H9 (cell line): ENCODE data around the gene DPT. TPM values are rescaled to one million over a fixed set of nuclear protein-coding genes. Genes with fewer than 3 reads are reported as not detected.

ENCODE experiments used
- DNase-seq: peaks from one replicate; pipeline ENCODE4 v3.0.0-alpha.2; 2017
- H2AFZ ChIP-seq: one replicate; pipeline ENCODE4 v1.6.1; 2013; ENCODE audit warnings: mild to moderate bottlenecking, low read length, control low read depth, moderate library complexity
- H2AK5ac ChIP-seq: 2 replicates; pipeline ENCODE4 v1.6.1; 2013; ENCODE audit warnings: low read length, control low read depth, mixed read lengths; ENCODE audit not compliant: insufficient read length
- H2BK120ac ChIP-seq: one replicate; pipeline ENCODE4 v1.6.1; 2013; ENCODE audit warnings: low read depth, mild to moderate bottlenecking, low read length, control low read depth, inconsistent platforms; ENCODE audit not compliant: poor library complexity, severe bottlenecking
- H2BK12ac ChIP-seq: 2 replicates; pipeline ENCODE4 v1.6.1; 2013; ENCODE audit warnings: low read length, control low read depth, mixed read lengths, low read depth; ENCODE audit not compliant: insufficient read length
- H2BK15ac ChIP-seq: 2 replicates; pipeline ENCODE4 v1.6.1; 2013; ENCODE audit warnings: low read depth, low read length, control low read depth
- H2BK20ac ChIP-seq: one replicate; pipeline ENCODE4 v1.6.1; 2013; ENCODE audit warnings: low read depth, mild to moderate bottlenecking, low read length, control low read depth, inconsistent platforms; ENCODE audit not compliant: poor library complexity, severe bottlenecking
- H2BK5ac ChIP-seq: 2 replicates; pipeline ENCODE4 v1.6.1; 2013; ENCODE audit warnings: low read length, control low read depth, mixed read lengths; ENCODE audit not compliant: insufficient read length
- H3K14ac ChIP-seq: 2 replicates; pipeline ENCODE4 v1.6.1; 2013; ENCODE audit warnings: low read length, control low read depth; ENCODE audit not compliant: insufficient read depth
- H3K18ac ChIP-seq: 2 replicates; pipeline ENCODE4 v1.6.1; 2013; ENCODE audit warnings: low read depth, mild to moderate bottlenecking, mixed read lengths, low read length, control low read depth; ENCODE audit not compliant: insufficient read length
- H3K23ac ChIP-seq: 2 replicates; pipeline ENCODE4 v1.6.1; 2013; ENCODE audit warnings: low read length, control low read depth, mixed read lengths, low read depth; ENCODE audit not compliant: insufficient read length
- H3K23me2 ChIP-seq: 2 replicates; pipeline ENCODE4 v1.6.1; 2013; ENCODE audit warnings: low read depth, mild to moderate bottlenecking, mixed read lengths, low read length, control low read depth; ENCODE audit not compliant: insufficient read length, poor library complexity, severe bottlenecking
- H3K27ac ChIP-seq: 2 replicates; pipeline ENCODE4 v1.5.1; 2013; ENCODE audit warnings: low read length, control low read depth, mixed read lengths, low read depth; ENCODE audit not compliant: insufficient read length
- H3K27me3 ChIP-seq: 2 replicates; pipeline ENCODE4 v1.6.1; 2013; ENCODE audit warnings: low read length, control low read depth, inconsistent platforms; ENCODE audit not compliant: insufficient read depth
- H3K4ac ChIP-seq: 2 replicates; pipeline ENCODE4 v1.6.1; 2013; ENCODE audit warnings: low read depth, mild to moderate bottlenecking, control low read depth, inconsistent platforms, low read length, moderate library complexity
- H3K4me1 ChIP-seq: 2 replicates; pipeline ENCODE4 v1.6.1; 2013; ENCODE audit warnings: low read length, control low read depth, inconsistent platforms; ENCODE audit not compliant: insufficient read depth
- H3K4me2 ChIP-seq: 2 replicates; pipeline ENCODE4 v1.6.1; 2013; ENCODE audit warnings: low read length, control low read depth, mixed read lengths; ENCODE audit not compliant: insufficient read length, insufficient read depth
- H3K56ac ChIP-seq: 2 replicates; pipeline ENCODE4 v1.6.1; 2013; ENCODE audit warnings: low read depth, mild to moderate bottlenecking, mixed read lengths, low read length, control low read depth; ENCODE audit not compliant: insufficient read length
- H3K79me1 ChIP-seq: 2 replicates; pipeline ENCODE4 v1.6.1; 2013; ENCODE audit warnings: low read depth, mild to moderate bottlenecking, moderate library complexity, low read length, control low read depth, inconsistent platforms; ENCODE audit not compliant: insufficient read depth, poor library complexity, severe bottlenecking
- H3K79me2 ChIP-seq: 2 replicates; pipeline ENCODE4 v1.6.1; 2013; ENCODE audit warnings: low read length, control low read depth, inconsistent platforms; ENCODE audit not compliant: insufficient read depth
- H3K9ac ChIP-seq: 2 replicates; pipeline ENCODE4 v1.6.1; 2013; ENCODE audit warnings: low read length, control low read depth, mixed read lengths; ENCODE audit not compliant: insufficient read length; ENCODE audit errors: extremely low read depth
- H3K9me3 ChIP-seq: one replicate; pipeline ENCODE4 v1.6.1; 2013; ENCODE audit warnings: low read depth, low read length, inconsistent platforms; ENCODE audit not compliant: control insufficient read depth
- H3T11ph ChIP-seq: one replicate; pipeline ENCODE4 v1.6.1; 2013; ENCODE audit warnings: mild to moderate bottlenecking, low read length, control low read depth, inconsistent platforms
- H4K20me1 ChIP-seq: one replicate; pipeline ENCODE4 v1.6.1; 2013; ENCODE audit not compliant: control insufficient read depth, insufficient read length, insufficient read depth
- H4K5ac ChIP-seq: 2 replicates; pipeline ENCODE4 v1.6.1; 2013; ENCODE audit warnings: low read depth, mild to moderate bottlenecking, mixed read lengths, low read length, control low read depth; ENCODE audit not compliant: insufficient read length
- H4K8ac ChIP-seq: replicated peaks from 2 replicates; pipeline ENCODE4 v1.6.1; 2013; ENCODE audit warnings: low read length, control low read depth, mixed read lengths, low read depth; ENCODE audit not compliant: insufficient read length
- H4K91ac ChIP-seq: 2 replicates; pipeline ENCODE4 v1.6.1; 2013; ENCODE audit warnings: low read depth, mild to moderate bottlenecking, moderate library complexity, mixed read lengths, low read length, control low read depth; ENCODE audit not compliant: insufficient read length
- H3K27ac Mint-ChIP-seq, 3 experiments: 2 replicates in 2 of 3; 3 replicates in 1 of 3; pipeline ENCODE4 v1.8.0; 2020 to 2021; ENCODE audit warnings: mixed read lengths in 3 of 3, mild to moderate bottlenecking in 1 of 3, moderate library complexity in 1 of 3
- H3K27me3 Mint-ChIP-seq: 2 replicates; pipeline ENCODE4 v1.8.0; 2021; ENCODE audit warnings: low read depth, mild to moderate bottlenecking, moderate library complexity, mixed read lengths
- H3K36me3 Mint-ChIP-seq, 3 experiments: 2 replicates in 2 of 3; 3 replicates in 1 of 3; pipeline ENCODE4 v1.8.0; 2020 to 2021; ENCODE audit warnings: low read depth in 3 of 3, mixed read lengths in 3 of 3; ENCODE audit not compliant: insufficient read depth in 1 of 3
- H3K4me1 Mint-ChIP-seq, 2 experiments: 2 replicates each; pipeline ENCODE4 v1.8.0; 2020; ENCODE audit warnings: mixed read lengths in 2 of 2
- H3K4me3 Mint-ChIP-seq, 2 experiments: 2 replicates in 1 of 2; 3 replicates in 1 of 2; pipeline ENCODE4 v1.8.0; 2020 to 2021; ENCODE audit warnings: mild to moderate bottlenecking in 2 of 2, mixed read lengths in 2 of 2, moderate library complexity in 1 of 2
- H3K9me3 Mint-ChIP-seq, 2 experiments: 2 replicates in 1 of 2; 3 replicates in 1 of 2; pipeline ENCODE4 v1.8.0; 2020; ENCODE audit warnings: mild to moderate bottlenecking in 2 of 2, mixed read lengths in 2 of 2, moderate library complexity in 1 of 2
- WGBS: extraction: QIAGEN DNeasy Blood & Tissue Kit; methylation state at CpG from one replicate; pipeline ENCODE4 v1.1.7; 2013; ENCODE audit warnings: missing lambda C conversion rate, low lambda C conversion rate, mixed read lengths; ENCODE audit not compliant: insufficient read length; ENCODE audit errors: extremely low coverage; 5-methylcytosine and 5-hydroxymethylcytosine counted together
- total RNA-seq: library from RNA; stranded (reverse); gene quantifications from 2 replicates; pipeline ENCODE4 v1.2.1, GENCODE V29; 2021
- TF ChIP-seq, protein P1 (sequence below): fragments of 200-600 bp; sonication (generic); conservative IDR thresholded peaks from 3 replicates; pipeline ENCODE4 v1.8.0; 2021; ENCODE audit warnings: antibody characterized with exemption, mild to moderate bottlenecking

The DPT gene
- total RNA-seq, 1 experiment from 2014 or later: not detected

DNA sequence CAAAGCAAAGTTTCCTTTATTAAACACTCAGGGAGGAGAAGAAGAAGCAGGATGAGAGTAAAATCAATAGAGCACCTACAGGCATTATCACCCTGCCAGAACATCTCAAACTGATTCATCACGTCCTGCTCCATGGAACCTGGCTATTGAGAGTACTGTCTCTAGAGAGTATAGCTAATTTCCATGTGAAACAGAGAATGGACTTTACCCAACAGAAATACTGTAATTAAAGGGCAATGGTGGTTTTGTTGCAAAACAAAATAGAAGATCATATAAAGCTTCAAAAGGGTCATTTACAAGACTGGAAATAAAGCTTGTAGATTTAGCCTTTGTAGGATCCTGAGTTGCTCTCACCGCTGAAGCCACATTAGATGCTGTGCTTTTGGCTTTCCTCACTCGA is 83.3 kb downstream of the DPT start:
- WGBS: no CpG with 5 or more reads among the region's 3 CpGs
- Histone ChIP-seq H3K4ac (no peak overlapping the region), H4K8ac (no peak overlapping the region), H4K91ac (no peak overlapping the region), H3K23me2 (no peaks in the 10 kb centered on the region), H3K27ac (no peak overlapping the region), H2BK12ac (no peak overlapping the region), H2BK120ac (no peak overlapping the region), H3K79me2 (no peaks in the 10 kb centered on the region), H3K56ac (no peak overlapping the region), H3K23ac (no peak overlapping the region), H3K9ac (no peak overlapping the region), H3K4me2 (no peak overlapping the region), H2AK5ac (no peak overlapping the region), H4K20me1 (no peaks in the 10 kb centered on the region), H3K27me3 (no peaks in the 10 kb centered on the region), H3K18ac (no peak overlapping the region), H3K14ac (no peak overlapping the region), H3K4me1 (no peaks in the 10 kb centered on the region), H3K79me1 (no peaks in the 10 kb centered on the region), H2BK5ac (no peak overlapping the region), H4K5ac (no peak overlapping the region), H2BK20ac (no peak overlapping the region), H3K9me3 (no peaks in the 10 kb centered on the region), H2BK15ac (no peak overlapping the region), H3T11ph (no peak overlapping the region), H2AFZ (no peak overlapping the region)
- DNase-seq: no peak
- TF ChIP-seq, protein P1, sequence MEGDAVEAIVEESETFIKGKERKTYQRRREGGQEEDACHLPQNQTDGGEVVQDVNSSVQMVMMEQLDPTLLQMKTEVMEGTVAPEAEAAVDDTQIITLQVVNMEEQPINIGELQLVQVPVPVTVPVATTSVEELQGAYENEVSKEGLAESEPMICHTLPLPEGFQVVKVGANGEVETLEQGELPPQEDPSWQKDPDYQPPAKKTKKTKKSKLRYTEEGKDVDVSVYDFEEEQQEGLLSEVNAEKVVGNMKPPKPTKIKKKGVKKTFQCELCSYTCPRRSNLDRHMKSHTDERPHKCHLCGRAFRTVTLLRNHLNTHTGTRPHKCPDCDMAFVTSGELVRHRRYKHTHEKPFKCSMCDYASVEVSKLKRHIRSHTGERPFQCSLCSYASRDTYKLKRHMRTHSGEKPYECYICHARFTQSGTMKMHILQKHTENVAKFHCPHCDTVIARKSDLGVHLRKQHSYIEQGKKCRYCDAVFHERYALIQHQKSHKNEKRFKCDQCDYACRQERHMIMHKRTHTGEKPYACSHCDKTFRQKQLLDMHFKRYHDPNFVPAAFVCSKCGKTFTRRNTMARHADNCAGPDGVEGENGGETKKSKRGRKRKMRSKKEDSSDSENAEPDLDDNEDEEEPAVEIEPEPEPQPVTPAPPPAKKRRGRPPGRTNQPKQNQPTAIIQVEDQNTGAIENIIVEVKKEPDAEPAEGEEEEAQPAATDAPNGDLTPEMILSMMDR: no peak
- H3K9me3 Mint-ChIP-seq: no peaks in the 10 kb centered on the region
- H3K27ac Mint-ChIP-seq: no peak overlapping the region
- no peaks in the 10 kb centered on the region for H3K4me1 Mint-ChIP-seq
- H3K4me3 Mint-ChIP-seq: no peak overlapping the region
- no peaks in the 10 kb centered on the region for H3K36me3 Mint-ChIP-seq
- H3K27me3 Mint-ChIP-seq: peaks cover 2% of the 10 kb centered on the region

Other genes starting within 250 kb of the DPT start
- gene XCL2, start 185.2 kb downstream of the DPT start, total RNA-seq: not detected in 2 replicates
- gene XCL1, start 152.6 kb downstream of the DPT start, total RNA-seq: 0.22 and 0.26 TPM in 2 replicates